NCI-H2196 treated with DMSO at 0.1 percent for 48 hours (cell line): ENCODE measurements around the gene VPS39.

ENCODE experiments used
- DNase-seq: peaks from one replicate; lab custom pipeline; 2025; ENCODE audit not compliant: unreplicated experiment; lab: John Stamatoyannopoulos, UW

The VPS39 gene

DNA sequence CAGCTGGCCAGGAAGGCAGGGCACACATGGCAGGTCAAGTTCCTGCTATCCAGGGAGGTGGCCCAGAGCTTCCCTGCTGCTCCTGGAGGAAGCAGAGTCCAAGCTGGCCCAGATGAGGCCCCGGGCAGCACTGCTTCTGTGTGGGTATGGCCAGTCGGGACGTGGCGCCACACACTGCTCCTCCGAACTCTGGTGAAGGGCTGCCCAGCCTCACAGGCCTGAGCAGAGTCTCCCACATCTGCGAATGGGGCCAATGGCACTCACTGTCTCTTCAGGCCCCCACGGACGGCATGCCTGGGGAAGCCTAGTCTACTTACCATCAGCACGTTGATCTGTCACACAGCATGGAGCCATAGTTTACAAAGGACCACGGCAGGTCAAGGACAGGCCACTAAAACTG lies 49.2 kb downstream of the VPS39 start:
- no peak for DNase-seq

DNA sequence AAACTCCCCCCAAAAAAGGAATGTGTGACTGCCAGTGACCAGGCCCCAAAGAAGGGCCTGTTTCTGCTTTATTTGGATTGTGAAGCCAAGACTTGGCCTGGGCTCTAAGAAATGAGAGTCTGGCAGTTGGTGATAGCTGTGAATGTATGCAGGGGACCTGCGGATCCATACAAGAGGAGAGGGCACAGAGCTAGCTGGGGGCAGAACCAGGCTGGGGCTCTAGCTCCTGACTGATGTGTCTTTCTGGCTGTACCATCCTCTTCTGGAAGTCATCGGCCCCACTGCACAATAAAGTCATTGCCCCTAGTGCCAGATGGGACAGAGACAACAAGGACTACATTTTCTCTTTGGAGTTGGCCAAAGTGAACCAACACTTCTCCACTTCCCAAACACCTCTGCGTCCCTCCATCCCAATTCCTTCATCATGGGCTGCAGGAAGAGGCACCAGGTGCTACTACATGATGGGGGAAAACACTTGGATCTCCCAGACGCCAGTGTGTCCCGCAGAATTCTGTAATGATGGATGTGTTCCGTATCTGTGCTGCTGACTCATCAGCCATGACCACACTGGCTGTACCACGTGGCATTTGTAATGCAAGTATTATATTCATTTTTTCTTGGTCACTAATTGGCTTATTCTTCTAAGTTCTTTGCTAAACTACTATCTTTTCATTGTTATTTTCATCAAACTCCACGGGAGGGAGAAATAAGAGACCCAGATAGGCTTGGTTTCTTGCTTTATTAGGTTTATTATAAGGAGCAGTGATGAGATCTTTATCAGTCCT lies 49.9 kb downstream of the VPS39 start:
- DNase-seq: no peak

DNA sequence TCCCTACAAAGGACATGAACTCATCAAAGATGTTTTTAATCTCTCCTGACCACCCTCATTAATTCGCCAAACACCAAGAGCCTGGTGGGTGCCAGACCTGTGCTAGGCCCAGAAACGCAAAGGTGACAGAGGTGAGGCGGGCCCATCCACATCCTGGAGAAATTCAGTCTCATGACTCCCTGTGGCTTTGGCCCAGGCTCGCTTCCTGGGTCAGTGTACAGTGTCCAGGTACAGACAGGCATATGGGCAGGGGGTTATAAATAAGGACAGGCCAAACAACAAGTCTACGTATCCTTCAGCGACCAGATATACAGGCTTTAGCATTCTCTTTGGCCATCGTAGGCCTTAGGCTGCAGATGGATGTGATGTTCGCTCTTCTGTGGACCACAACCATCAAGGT lies 50.7 kb downstream of the VPS39 start:
- no peak for DNase-seq

DNA sequence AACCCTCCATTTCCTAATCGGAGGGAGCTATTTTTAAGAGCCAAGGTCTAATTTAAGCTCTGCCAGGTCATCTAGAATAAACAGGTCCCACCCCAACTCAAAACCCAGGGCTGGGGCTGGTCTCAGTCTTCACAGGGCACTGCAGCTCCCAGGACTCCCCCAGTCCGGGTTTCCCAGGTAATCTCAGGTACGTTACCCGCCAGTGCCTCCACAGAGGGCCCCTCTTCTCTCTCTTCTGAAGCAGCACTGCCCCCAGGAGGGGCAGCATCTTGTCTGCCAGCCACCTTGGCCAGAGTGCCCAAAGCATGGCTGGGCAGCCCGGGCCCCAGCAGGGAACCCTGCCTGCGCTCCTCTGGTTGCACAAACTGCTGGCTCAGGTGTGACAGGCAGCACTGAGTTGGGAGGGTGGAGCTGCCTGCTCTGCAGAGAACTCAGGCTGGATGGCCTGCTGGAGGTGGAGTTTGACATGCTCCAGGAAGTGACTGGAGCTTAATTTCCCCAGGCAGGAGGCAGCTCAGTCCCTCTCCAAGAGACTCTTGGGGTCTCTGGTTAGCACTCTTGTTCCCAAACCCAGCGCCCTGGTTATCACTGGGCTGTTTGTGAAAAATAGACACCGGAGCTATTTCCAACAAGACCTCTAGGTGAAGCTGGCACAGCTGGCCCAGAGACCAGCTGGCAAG lies 51.7 kb downstream of the VPS39 start, which contains the start of gene PLA2G4F:
PLA2G4F (minus strand) TSS at position 394 of the 680 bp plus-strand sequence; CDS start at position 307, 87 bp downstream.
- no peak for DNase-seq

DNA sequence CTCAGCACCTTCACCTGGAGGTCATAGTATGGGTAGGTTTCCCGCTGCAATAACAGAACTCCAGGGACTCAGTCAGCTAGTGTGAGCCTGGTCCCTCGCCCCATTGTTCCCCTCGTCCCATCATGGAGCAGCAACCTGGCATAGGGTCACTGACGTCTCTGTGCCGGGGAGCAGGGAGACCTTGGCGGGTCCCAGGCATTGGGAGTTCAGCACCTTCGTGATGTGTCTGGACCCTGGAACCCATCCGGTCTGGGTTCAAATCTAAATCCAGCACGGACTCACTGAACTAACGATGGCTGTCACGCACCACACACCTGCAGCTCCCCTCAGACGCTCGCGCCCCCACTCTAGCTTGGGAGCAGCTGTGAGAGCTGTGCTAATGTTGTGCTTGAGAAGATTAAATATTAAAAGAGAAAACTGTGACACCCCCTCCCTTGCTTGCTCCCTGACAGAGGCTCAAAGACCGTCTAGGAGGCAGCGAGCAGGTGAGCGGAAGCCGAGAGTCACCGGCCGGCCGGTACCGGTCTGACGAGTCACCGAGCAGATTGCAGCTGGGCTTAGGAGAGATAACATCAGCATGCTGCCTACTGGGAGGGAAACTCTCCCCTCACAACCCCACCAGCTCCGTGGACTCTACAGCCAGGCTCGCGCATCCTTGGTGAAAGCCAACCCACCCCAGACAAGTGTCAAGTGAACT lies 52.4 kb downstream of the VPS39 start:
- DNase-seq: no peak

DNA sequence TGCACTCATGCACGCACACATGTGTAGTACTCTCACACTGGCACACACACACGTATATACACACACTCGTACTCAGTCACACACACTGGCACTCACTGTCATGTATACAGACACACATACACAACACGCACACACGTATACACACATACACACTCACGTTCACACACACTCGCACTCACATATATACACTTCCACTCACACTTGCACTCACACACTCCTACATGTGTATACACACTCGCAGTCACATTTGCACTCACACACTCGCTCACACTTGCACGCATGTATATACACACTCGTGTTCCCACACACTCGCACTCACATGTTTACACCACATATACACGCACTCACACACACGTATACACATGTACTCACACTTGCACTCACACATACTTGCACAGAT lies 53.1 kb downstream of the VPS39 start:
- no peak for DNase-seq

DNA sequence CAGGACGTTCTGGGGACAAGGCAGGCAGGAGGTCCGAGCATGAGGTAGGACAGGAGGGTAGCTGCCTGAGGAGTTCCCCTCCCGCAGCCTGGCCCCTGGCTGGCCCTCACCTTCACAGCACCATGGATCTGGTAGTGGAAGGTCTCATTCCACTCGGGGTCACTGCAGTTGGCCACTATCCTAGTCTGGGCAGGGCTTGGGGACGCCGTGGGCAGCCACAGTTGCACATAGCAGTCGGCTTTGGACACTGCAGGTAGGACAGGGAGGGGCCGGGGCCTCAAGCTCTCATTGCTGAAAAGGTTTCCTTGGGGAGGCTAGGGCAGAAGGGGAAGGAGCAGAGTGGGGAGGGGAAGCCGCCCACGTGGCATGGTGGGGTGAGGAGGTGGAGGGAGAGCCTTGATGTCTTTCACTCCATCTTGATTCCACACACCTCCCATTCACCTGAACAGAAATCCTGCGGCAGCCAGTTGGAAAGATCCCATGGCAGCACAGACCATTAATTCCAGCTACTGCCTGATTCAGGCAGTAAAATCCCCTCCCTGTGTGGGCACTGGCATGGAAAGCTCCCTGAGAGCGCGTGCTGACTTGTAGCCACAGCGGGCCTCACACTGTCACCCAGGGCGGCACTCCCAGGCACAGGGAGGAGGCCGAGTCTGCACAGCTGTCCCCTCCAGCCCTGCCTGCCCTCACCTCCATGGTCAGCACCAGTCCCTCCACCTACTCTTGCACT lies 53.7 kb downstream of the VPS39 start:
- DNase-seq: no peak

DNA sequence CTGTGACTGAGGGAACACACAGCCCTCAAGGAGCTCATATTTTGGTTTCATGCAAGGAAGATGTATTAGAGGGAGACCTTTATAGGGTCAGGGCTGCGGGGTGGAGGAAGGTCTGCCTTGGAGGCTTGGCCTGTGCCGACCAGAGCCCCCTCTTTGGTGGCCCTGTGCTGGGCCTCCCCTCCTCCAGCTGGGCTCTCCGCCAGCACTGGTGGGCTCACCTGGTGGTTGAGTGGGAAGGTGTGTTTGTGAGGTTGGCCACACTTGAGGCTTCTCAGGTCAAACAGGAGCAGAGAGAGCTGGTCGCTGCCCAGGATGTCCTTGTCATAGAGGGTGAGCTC lies 54.3 kb downstream of the VPS39 start:
- DNase-seq: no peak

DNA sequence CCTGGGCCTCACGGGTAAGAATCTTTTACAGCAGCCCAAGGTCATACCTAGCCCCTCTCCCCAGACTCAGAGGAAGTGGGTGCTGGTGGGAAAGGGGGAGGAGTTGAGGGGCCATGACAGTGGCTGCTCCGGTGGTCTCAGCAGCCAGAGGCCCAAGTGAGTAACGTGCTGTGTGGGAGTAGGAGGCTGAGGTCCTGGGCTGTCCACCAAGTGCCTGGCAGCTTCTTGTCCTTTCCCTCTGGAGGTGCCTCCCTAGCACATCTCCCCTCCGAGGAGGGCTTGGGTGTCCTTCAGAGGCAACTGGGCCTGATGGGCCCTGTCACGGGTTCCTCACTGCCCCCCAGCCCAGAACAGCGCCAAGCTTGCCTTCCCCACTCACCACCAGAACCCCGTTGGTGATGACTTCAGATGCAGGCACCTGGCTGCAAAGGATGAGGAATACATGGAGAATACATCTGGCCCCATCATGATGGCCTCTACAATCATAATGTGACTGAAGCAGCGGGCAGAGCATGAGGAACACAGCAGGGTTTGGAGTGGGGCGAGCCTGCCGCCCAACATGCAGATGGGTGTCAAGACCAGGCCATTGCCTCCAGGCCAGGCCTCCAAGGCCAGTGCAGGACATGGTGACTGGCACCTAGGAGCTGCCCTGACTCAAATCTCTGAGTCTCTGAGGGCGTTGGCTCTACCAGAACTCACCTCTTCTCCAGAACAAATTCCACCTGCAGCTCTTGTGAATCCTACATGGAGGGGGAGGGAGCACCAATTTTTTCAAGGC lies 55.0 kb downstream of the VPS39 start:
- DNase-seq: no peak

DNA sequence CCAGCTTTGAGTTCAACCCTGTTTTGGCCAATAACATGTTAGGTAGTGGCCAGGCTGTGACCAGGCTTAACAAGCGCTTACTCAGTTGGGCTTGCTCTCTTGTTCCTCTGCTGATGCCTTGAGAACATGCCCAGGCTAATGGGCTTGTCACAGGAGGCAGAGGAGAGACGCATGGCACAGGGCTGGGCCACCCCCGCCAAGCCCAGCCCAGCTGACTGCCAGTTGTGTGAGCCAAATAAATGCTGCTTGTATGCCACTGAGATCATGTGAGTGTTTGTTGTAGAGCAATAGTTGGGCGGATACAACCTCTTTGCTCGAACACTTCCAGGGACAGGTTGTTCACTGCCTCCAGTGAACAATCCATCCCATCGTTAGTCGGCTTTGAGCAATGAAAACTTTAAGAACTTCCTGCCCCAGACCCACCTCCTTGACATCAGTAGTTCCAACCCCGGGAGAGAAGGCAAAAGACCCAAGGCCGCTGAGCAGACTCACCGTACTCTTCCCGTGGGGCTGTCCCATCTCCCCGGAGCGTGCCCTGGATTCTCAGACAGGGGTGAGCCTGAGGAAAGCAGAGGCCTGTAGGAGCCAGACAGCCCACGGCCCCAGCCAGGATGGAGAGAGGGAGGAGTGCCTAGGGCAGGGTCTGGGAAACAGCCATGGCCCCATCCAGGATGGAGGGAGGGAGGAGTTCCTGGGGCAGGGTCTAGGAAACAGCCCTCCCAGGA lies 55.7 kb downstream of the VPS39 start:
- no peak for DNase-seq

DNA sequence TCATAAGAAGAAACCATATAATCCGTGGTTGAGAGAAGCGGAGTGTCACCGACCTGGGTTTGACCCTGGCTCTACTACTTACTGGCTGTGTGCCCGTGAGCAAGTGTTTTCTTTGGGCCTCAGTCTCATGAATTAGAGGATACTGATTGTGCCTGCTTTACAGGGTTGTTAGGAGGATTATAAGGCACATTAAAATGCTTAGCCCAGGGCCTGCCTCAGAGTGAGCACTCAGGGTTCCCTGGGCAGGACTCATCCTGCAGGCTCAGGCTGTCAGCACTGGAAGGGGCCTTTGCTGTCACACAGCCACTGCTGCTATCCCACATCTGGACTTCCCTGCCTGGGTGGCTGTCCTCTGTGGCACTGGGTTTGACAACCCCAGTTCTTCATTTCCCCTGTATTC lies 56.4 kb downstream of the VPS39 start:
- DNase-seq: no peak

DNA sequence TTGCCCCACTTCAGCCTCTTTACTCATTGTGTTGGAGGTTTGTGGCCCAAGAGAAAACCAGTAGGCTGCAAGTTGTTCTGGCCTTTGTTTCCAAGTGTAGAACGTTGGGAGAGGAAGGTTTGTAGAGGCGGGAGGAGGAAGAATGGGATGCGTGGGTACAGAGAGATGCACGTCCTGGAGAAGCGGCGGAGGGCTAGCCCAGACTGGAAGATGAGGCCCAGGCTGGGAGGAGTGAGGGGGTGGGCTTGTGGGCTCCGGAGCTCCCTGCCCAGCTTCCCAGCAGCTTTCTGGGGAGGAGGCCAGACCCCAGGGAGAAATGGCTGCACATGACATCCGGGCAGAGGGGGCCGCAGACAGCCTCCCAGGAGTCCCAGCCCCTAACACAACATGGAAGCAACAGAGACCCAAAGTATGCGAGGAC lies 57.0 kb downstream of the VPS39 start:
- DNase-seq: no peak

DNA sequence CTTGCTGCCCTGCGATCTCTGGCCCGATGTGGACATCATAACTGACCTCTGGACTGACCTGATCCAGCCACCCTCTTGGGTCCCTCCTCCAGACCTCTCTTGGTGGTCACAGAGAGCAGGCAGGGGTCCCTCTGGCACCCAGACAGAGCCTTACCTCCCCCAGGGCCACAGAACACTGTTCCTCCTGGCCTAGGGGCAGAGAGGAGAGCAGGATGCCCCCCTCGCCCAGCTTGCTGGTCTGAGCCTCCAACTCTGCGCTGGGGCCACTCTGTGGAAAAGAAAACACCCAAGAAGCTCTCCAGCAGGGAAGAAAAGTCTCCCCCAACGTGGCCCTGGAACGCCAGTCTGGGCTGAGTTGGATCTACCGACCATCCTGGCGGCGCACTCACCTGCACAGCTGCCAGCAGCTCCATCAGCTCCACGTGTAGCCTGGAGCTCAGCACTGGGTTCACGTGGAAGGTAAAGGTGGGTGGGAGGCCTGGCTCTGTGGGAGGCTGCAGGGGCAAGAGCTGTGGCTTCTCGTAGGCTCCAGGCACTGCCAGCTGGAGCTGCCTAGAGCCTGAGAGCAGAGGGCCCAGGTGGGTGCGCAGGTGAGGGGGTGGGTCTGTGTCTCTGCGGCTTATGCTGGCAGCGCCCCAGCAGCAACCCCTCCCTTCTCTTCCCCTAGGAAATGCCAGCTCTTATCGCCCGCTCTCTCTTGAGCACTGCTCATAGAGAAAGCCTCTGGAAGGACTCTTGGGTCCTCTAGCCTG lies 57.7 kb downstream of the VPS39 start:
- no peak for DNase-seq

DNA sequence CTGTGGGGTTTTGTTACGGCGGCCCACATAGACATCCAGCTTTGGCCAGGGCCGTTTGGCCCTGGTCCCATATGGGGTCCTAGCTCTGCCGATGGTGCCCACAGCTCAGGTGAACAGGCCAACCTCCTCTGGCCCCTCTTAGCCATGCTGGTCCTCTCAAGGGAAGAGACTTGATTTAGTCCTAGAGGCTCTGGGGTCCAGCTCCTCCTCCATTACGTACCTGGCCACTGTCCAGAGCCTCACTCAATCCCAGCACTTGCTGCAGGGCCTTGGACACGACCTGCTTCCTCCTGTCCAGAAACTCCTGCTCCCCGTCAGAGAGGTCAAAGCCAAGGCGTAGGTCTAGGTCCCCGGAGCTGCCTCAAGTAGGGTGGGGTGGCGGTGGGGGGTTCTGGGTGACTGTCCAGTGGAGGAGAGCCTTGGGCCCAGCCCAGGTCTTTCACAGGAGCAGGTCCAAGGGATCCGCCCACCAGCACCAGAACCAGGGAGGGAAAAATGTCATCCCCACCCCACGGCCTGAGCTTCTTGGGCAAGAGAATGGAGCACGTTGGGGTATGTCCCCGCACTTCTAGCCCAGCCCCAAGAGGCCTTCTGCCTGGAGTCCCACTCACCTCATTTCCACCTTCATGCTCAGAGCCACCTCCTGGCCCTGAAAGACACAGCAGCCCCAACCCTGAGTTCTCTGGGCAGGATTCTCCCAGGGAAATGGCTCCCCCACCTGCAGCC lies 58.4 kb downstream of the VPS39 start:
- no peak for DNase-seq

DNA sequence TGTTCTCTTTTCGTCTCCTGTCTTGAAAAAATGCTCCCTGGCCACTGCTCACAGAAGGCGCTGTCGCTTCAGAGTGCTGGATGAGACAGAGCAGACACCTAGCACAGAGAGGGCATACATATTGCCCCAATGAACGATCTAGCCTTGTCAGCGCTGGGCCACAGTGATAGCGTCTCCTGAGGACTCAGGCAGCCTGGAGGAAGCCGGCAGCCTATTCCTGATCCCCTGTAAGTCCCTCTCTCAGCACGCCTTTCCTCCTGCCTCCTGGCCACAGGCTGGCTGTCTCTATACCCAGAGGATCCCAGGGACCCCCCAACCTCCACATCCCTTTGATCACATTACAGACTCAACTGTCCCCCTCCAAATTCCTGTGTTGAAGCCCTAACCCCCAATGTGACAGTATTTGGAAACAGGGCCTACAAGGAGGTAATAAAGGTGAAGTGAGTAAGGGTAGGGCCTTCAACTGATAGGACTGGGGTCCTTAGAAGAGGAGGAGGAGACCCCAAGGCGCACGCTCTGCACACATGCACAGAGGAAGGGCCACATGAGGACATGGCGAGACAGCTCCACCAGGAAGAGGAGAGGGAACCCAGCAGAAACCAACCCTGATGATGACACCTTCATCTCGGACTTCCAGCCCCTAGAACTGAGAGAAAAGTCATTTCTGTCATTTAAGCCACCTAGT lies 59.2 kb downstream of the VPS39 start:
- no peak for DNase-seq

DNA sequence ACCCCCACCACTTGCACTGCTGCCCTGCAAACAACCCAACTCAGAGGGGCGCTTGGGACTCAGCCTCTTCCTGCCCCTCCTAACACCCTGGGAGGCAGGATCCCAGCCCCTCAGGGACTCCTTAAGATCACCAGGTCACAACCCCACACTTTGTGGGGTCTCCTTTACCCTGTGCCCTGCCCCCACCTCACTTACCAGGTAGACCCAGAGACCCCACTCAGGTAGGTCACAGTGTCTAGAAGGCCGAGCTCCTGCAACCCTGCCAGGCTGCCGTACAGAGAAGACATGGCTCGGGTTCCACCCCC lies 60.7 kb downstream of the VPS39 start:
- DNase-seq: no peak

DNA sequence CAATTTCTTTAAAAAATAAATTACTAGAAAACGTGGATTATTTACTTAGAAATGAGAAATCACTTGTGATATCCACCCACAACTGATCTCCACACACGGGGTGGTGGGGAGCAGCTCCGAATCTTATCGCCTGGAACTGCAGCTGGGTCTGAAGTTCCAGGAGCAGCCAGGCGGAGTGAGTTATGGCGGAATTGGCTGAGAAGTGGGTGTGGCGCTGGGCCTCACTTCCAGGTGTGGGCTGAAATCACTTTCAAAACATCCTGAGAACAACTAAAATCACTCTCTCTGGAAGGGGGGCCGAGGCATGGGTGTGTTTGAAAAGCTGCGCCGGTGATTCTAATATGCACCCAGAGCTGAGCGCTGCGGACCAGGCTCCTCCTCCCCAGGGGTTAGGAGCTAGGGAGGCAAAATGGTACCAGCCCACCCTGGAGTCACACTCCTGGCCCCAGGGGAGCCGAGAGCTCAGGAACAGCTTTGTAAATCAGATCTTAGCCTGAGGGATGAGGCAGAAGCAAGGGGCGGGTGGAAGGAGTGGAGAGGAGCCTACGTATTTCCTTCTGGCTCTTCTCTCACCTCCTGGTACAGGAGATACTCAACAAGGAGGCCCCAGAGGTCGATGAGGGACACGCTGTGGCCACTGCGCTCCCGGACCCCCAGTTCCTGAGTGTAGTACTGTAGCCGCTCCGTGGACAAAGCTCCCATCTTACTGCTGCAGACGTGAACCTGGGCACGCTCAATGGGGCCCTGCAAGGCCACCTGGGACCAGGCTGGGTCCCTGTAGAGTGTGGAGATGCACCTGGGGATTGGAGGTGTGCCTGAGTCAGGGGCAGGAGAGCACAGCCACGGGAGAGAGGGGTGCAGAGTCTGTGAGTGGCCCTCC lies 61.3 kb downstream of the VPS39 start:
- no peak for DNase-seq
